Hepatic stellate cell (primary cell): Measurements from ENCODE around the gene HOXA1.
A peak's percentile ranks its signal among the peaks of the same experiment; 100 is the strongest.

ENCODE experiments used
- DNase-seq: peaks from one replicate; pipeline ENCODE4 v3.0.0; 2011; ENCODE audit warnings: low spot score

The HOXA1 gene

GRCh38 chr7:27116962-27117886, 21.4 kb upstream of the HOXA1 start:
- no peak for DNase-seq

GRCh38 chr7:27116031-27116961, 20.5 kb upstream of the HOXA1 start:
- no peak for DNase-seq

- DNase-seq, result peak; percentile 74
Measured at GRCh38 chr7:27115221-27116026, 19.6 kb upstream of the HOXA1 start.

- no peak for DNase-seq
Measured at GRCh38 chr7:27114881-27115220, 19.1 kb upstream of the HOXA1 start.

- DNase-seq, result no peak
Measured at GRCh38 chr7:27113991-27114769, 18.4 kb upstream of the HOXA1 start.

- peak; percentile 76 for DNase-seq
Measured at GRCh38 chr7:27112955-27113949, 17.5 kb upstream of the HOXA1 start.

- DNase-seq, result no peak
Measured at GRCh38 chr7:27112361-27112760, 16.6 kb upstream of the HOXA1 start.

GRCh38 chr7:27111751-27112277, 16.0 kb upstream of the HOXA1 start:
- no peak for DNase-seq

- DNase-seq, result no peak
Measured at GRCh38 chr7:27111042-27111750, 15.4 kb upstream of the HOXA1 start.

- DNase-seq, result peak; percentile 79
Measured at GRCh38 chr7:27110186-27111031, 14.6 kb upstream of the HOXA1 start.

GRCh38 chr7:27109466-27110185, 13.8 kb upstream of the HOXA1 start:
- no peak for DNase-seq

GRCh38 chr7:27108390-27109127, 12.8 kb upstream of the HOXA1 start:
- DNase-seq, result peak; percentile 69

GRCh38 chr7:27107391-27108381, 11.9 kb upstream of the HOXA1 start:
- DNase-seq, result no peak

GRCh38 chr7:27106901-27107240, 11.1 kb upstream of the HOXA1 start:
- no peak for DNase-seq

GRCh38 chr7:27106181-27106900, 10.5 kb upstream of the HOXA1 start:
- DNase-seq, result no peak
